Activated T-helper 17 cell treated with anti-CD3 and anti-CD28 coated beads, Interleukin-2, amount 50 U/mL, for 72 hours (primary cell): ENCODE results near the gene KRT33B. TPM values are rescaled to one million over a fixed set of nuclear protein-coding genes. Genes with fewer than 3 reads are reported as not detected.

Experiments
- ATAC-seq: fragments of 150-1000 bp; cut with Tn5 transposase; replicated peaks from 2 replicates; pipeline ENCODE4 v1.10.0; 2021; ENCODE audit warnings: mild to moderate bottlenecking, moderate library complexity
- H3K27ac Mint-ChIP-seq: one replicate; pipeline ENCODE4 v1.8.0; 2022; ENCODE audit warnings: mixed read lengths
- H3K27me3 Mint-ChIP-seq: one replicate; pipeline ENCODE4 v1.8.0; 2022; ENCODE audit warnings: mixed read lengths
- H3K36me3 Mint-ChIP-seq: one replicate; pipeline ENCODE4 v1.8.0; 2022; ENCODE audit warnings: low read depth, mild to moderate bottlenecking, mixed read lengths
- H3K4me1 Mint-ChIP-seq: one replicate; pipeline ENCODE4 v1.8.0; 2022; ENCODE audit warnings: mixed read lengths
- H3K4me3 Mint-ChIP-seq: one replicate; pipeline ENCODE4 v1.8.0; 2022; ENCODE audit warnings: mild to moderate bottlenecking, mixed read lengths
- H3K9me3 Mint-ChIP-seq: one replicate; pipeline ENCODE4 v1.8.0; 2022; ENCODE audit warnings: mixed read lengths
- total RNA-seq, 2 donors: library from RNA; stranded (reverse); gene quantifications; one replicate each; pipeline ENCODE4 v1.2.3, GENCODE V29; 2022

Gene KRT33B
- total RNA-seq, 2 donors from 2014 or later = not detected

GRCh38 chr17:41327411-41328120 lies 42.0 kb downstream of the KRT33B start:
- Mint-ChIP-seq H3K27me3 (no peaks in the 10 kb centered on the region), H3K4me1 (peaks cover 20% of the 10 kb centered on the region), H3K9me3 (no peaks in the 10 kb centered on the region), H3K27ac (peak overlapping the region; percentile 76), H3K36me3 (no peaks in the 10 kb centered on the region), H3K4me3 (peak overlapping the region; percentile 28)
- ATAC-seq = no peak

- Mint-ChIP-seq H3K36me3 (no peaks in the 10 kb centered on the region), H3K27ac (peak overlapping the region; percentile 76), H3K4me3 (no peak overlapping the region), H3K9me3 (no peaks in the 10 kb centered on the region), H3K27me3 (no peaks in the 10 kb centered on the region), H3K4me1 (peaks cover 17% of the 10 kb centered on the region)
- peak; percentile 8 for ATAC-seq
Observed at GRCh38 chr17:41326173-41327145, 43.2 kb downstream of the KRT33B start.

- no peak overlapping the region for H3K4me3 Mint-ChIP-seq
- no peaks in the 10 kb centered on the region for H3K27me3 Mint-ChIP-seq
- peak overlapping the region; percentile 76 for H3K27ac Mint-ChIP-seq
- H3K4me1 Mint-ChIP-seq = peaks cover 17% of the 10 kb centered on the region
- no peaks in the 10 kb centered on the region for H3K36me3 Mint-ChIP-seq
- no peak for ATAC-seq
- no peaks in the 10 kb centered on the region for H3K9me3 Mint-ChIP-seq
Observed at GRCh38 chr17:41325611-41326010, 44.0 kb downstream of the KRT33B start.

GRCh38 chr17:41325126-41325525 lies 44.5 kb downstream of the KRT33B start:
- no peaks in the 10 kb centered on the region for H3K36me3 Mint-ChIP-seq
- no peaks in the 10 kb centered on the region for H3K27me3 Mint-ChIP-seq
- no peaks in the 10 kb centered on the region for H3K9me3 Mint-ChIP-seq
- H3K27ac Mint-ChIP-seq = no peak overlapping the region
- no peak overlapping the region for H3K4me3 Mint-ChIP-seq
- ATAC-seq = no peak
- peaks cover 17% of the 10 kb centered on the region for H3K4me1 Mint-ChIP-seq

- Mint-ChIP-seq H3K9me3 (no peaks in the 10 kb centered on the region), H3K36me3 (no peaks in the 10 kb centered on the region), H3K27ac (peak overlapping the region; percentile 37), H3K4me3 (no peak overlapping the region), H3K27me3 (no peaks in the 10 kb centered on the region), H3K4me1 (peaks cover 17% of the 10 kb centered on the region)
- ATAC-seq = peak; percentile 65
Observed at GRCh38 chr17:41324180-41325075, 45.2 kb downstream of the KRT33B start.

- peaks cover 11% of the 10 kb centered on the region for H3K4me1 Mint-ChIP-seq
- no peaks in the 10 kb centered on the region for H3K27me3 Mint-ChIP-seq
- ATAC-seq = no peak
- no peak overlapping the region for H3K4me3 Mint-ChIP-seq
- H3K9me3 Mint-ChIP-seq = no peaks in the 10 kb centered on the region
- no peaks in the 10 kb centered on the region for H3K36me3 Mint-ChIP-seq
- peak overlapping the region; percentile 59 for H3K27ac Mint-ChIP-seq
Observed at GRCh38 chr17:41322903-41323895, 46.4 kb downstream of the KRT33B start.

GRCh38 chr17:41322094-41322902 lies 47.3 kb downstream of the KRT33B start:
- Mint-ChIP-seq H3K27ac (peak overlapping the region; percentile 59), H3K4me3 (no peak overlapping the region), H3K27me3 (no peaks in the 10 kb centered on the region), H3K9me3 (no peaks in the 10 kb centered on the region), H3K4me1 (peaks cover 11% of the 10 kb centered on the region), H3K36me3 (no peaks in the 10 kb centered on the region)
- ATAC-seq = peak; percentile 62

GRCh38 chr17:41318231-41318630 lies 51.4 kb downstream of the KRT33B start:
- Mint-ChIP-seq H3K9me3 (no peaks in the 10 kb centered on the region), H3K4me1 (peaks cover 5% of the 10 kb centered on the region), H3K36me3 (no peaks in the 10 kb centered on the region), H3K27me3 (no peaks in the 10 kb centered on the region), H3K27ac (no peak overlapping the region), H3K4me3 (no peak overlapping the region)
- ATAC-seq = no peak

GRCh38 chr17:41315814-41316445 lies 53.7 kb downstream of the KRT33B start:
- H3K4me1 Mint-ChIP-seq = peaks cover 6% of the 10 kb centered on the region
- ATAC-seq = no peak
- H3K36me3 Mint-ChIP-seq = no peaks in the 10 kb centered on the region
- H3K27me3 Mint-ChIP-seq = no peaks in the 10 kb centered on the region
- H3K27ac Mint-ChIP-seq = peak overlapping the region; percentile 38
- no peak overlapping the region for H3K4me3 Mint-ChIP-seq
- H3K9me3 Mint-ChIP-seq = no peaks in the 10 kb centered on the region

- Mint-ChIP-seq H3K4me3 (no peak within 1 kb of the TSS), H3K27ac (peak within 1 kb of the TSS; percentile 38), H3K4me1 (peaks cover 6% of the 10 kb centered on the region), H3K36me3 (no peaks in the 10 kb centered on the region), H3K27me3 (no peaks in the 10 kb centered on the region), H3K9me3 (no peaks in the 10 kb centered on the region)
- ATAC-seq = no peak
Observed at GRCh38 chr17:41315204-41315794, 54.3 kb downstream of the KRT33B start, which contains the start of gene KRTAP17-1. Gene KRTAP17-1 (minus strand): TSS chr17:41315710. CDS start chr17:41315650, 60 bp downstream.
